Measurements from ENCODE around the gene OR51S1. TPM values are rescaled to one million over a fixed set of nuclear protein-coding genes. Genes with fewer than 3 reads are reported as not detected.

OR51S1 gene
- total and polyA plus RNA-seq, 10 of the 15 experiments (the other 5 are each of a cell fraction or from before 2014, with no cell fraction given), result not detected

DNA sequence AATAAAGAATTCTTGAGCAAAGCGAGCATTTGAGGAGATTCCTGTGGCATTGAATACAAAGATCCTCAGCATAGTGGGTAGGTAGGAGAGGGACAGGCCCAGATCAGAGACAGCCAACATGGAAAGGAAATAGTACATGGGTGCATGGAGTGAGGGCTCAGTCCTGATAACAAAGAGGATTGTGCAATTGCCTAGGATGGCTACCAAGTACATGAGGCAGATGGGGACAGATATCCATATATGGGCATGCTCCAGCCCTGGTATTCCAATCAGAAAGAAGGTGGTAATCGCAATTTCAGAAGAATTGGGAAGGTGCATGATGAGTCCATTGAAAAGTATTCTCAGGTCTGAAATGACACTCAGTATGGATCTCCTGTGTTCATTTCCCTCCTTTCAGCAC lies 41.3 kb upstream of the OR51S1 start (continued):
- TF ChIP-seq NR2C2 (IDR thresholded peaks at IDR 0.05; ENCODE audit: borderline replicate concordance, control insufficient read depth, insufficient read length, low read depth), result no peak

DNA sequence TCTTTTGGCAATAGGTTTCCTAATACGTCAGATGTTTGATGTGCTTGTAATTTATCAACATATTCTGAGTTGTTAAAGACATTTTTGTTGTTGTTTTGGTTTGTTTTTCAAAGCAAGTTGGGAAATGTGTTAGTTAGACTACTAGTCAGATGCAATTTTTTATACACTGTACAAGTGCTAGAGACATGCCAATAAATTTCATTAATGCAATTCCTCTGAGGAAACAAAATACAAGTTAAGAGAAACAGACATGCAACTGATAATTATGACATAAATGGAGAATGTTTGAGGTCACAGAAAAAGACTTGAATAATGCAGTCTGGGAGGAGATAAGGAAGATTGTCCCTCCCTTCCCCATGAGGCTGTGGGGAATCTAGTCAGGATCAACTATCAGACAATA lies 38.6 kb upstream of the OR51S1 start:
- CTCF ChIA-PET, result no interaction called here
- TF ChIP-seq HCFC1 (IDR thresholded peaks at IDR 0.05; ENCODE audit: low read length), result no peak
- no peak for TF ChIP-seq CBFB (IDR thresholded peaks at IDR 0.05; ENCODE audit: low read depth)
- no peak for TF ChIP-seq RAD51 (IDR thresholded peaks at IDR 0.05)
- TF ChIP-seq, protein P1, sequence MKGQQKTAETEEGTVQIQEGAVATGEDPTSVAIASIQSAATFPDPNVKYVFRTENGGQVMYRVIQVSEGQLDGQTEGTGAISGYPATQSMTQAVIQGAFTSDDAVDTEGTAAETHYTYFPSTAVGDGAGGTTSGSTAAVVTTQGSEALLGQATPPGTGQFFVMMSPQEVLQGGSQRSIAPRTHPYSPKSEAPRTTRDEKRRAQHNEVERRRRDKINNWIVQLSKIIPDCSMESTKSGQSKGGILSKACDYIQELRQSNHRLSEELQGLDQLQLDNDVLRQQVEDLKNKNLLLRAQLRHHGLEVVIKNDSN (IDR thresholded peaks at IDR 0.05; ENCODE audit: borderline replicate concordance, extremely low read length, insufficient read depth, low read depth, low read length), result no peak
- no peak for TF ChIP-seq KDM1A (IDR thresholded peaks at IDR 0.05; ENCODE audit: borderline replicate concordance)
- TF ChIP-seq, protein P2, sequence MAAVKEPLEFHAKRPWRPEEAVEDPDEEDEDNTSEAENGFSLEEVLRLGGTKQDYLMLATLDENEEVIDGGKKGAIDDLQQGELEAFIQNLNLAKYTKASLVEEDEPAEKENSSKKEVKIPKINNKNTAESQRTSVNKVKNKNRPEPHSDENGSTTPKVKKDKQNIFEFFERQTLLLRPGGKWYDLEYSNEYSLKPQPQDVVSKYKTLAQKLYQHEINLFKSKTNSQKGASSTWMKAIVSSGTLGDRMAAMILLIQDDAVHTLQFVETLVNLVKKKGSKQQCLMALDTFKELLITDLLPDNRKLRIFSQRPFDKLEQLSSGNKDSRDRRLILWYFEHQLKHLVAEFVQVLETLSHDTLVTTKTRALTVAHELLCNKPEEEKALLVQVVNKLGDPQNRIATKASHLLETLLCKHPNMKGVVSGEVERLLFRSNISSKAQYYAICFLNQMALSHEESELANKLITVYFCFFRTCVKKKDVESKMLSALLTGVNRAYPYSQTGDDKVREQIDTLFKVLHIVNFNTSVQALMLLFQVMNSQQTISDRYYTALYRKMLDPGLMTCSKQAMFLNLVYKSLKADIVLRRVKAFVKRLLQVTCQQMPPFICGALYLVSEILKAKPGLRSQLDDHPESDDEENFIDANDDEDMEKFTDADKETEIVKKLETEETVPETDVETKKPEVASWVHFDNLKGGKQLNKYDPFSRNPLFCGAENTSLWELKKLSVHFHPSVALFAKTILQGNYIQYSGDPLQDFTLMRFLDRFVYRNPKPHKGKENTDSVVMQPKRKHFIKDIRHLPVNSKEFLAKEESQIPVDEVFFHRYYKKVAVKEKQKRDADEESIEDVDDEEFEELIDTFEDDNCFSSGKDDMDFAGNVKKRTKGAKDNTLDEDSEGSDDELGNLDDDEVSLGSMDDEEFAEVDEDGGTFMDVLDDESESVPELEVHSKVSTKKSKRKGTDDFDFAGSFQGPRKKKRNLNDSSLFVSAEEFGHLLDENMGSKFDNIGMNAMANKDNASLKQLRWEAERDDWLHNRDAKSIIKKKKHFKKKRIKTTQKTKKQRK (IDR thresholded peaks at IDR 0.05; ENCODE audit: low read depth, low read length), result no peak
- no peak for TF ChIP-seq NFYA (IDR thresholded peaks at IDR 0.05; ENCODE audit: borderline replicate concordance, low read depth, low read length)
- TF ChIP-seq PAX5 (IDR thresholded peaks at IDR 0.05; ENCODE audit: borderline replicate concordance, low read depth, low read length), result no peak
- TF ChIP-seq, protein P3, sequence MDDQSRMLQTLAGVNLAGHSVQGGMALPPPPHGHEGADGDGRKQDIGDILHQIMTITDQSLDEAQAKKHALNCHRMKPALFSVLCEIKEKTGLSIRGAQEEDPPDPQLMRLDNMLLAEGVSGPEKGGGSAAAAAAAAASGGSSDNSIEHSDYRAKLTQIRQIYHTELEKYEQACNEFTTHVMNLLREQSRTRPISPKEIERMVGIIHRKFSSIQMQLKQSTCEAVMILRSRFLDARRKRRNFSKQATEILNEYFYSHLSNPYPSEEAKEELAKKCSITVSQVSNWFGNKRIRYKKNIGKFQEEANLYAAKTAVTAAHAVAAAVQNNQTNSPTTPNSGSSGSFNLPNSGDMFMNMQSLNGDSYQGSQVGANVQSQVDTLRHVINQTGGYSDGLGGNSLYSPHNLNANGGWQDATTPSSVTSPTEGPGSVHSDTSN (IDR thresholded peaks at IDR 0.05; ENCODE audit: insufficient replicate concordance, low read depth, low read length), result no peak
- TF ChIP-seq, protein P4, sequence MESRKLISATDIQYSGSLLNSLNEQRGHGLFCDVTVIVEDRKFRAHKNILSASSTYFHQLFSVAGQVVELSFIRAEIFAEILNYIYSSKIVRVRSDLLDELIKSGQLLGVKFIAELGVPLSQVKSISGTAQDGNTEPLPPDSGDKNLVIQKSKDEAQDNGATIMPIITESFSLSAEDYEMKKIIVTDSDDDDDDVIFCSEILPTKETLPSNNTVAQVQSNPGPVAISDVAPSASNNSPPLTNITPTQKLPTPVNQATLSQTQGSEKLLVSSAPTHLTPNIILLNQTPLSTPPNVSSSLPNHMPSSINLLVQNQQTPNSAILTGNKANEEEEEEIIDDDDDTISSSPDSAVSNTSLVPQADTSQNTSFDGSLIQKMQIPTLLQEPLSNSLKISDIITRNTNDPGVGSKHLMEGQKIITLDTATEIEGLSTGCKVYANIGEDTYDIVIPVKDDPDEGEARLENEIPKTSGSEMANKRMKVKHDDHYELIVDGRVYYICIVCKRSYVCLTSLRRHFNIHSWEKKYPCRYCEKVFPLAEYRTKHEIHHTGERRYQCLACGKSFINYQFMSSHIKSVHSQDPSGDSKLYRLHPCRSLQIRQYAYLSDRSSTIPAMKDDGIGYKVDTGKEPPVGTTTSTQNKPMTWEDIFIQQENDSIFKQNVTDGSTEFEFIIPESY (IDR thresholded peaks at IDR 0.05), result no peak
- TF ChIP-seq TCF12 (IDR thresholded peaks at IDR 0.05; ENCODE audit: low read depth, low read length), result no peak
- H4K20me1 ChIP-seq (ENCODE audit: control insufficient read depth, insufficient read depth), result no peaks in the 10 kb centered on the region
- no peaks in the 10 kb centered on the region for H3K27me3 ChIP-seq (replicated peaks in 1 of 2; ENCODE audit: control insufficient read depth in 2 of 2, insufficient read depth in 2 of 2, low read length in 1 of 2)
- no peak overlapping the region for H3K4me3 ChIP-seq
- in situ Hi-C loops (cut with MboI) (no loop called here), intact Hi-C loops (cut with micrococcal nuclease; ENCODE audit: unreplicated experiment) (no loop called here)
- RAD21 ChIA-PET (ENCODE audit: unreplicated experiment), result no interaction called here
- no peaks in the 10 kb centered on the region for H3K9me3 ChIP-seq (replicated peaks; ENCODE audit: control insufficient read depth, insufficient read depth, low read length)
- H3K79me2 ChIP-seq (ENCODE audit: control insufficient read depth, insufficient read depth, low read length), result no peaks in the 10 kb centered on the region
- no peaks in the 10 kb centered on the region for H3K36me3 ChIP-seq (ENCODE audit: control insufficient read depth in 2 of 2, insufficient read depth in 2 of 2, low read length in 1 of 2)
- no peak overlapping the region for H3K27ac ChIP-seq (ENCODE audit: control insufficient read depth, insufficient read depth)
- FAIRE-seq (no peak), ATAC-seq (no peak), DNase-seq (ENCODE audit: low read depth, low spot score) (no peak)
- SMC1A ChIA-PET (ENCODE audit: uncharacterized antibody, unreplicated experiment), result no interaction called here
- H3K4me2 ChIP-seq (ENCODE audit: control insufficient read depth, insufficient read depth), result no peak overlapping the region
- BruUV-seq (replicated peaks), result no TSS peak
- no peak overlapping the region for H2AFZ ChIP-seq (ENCODE audit: control insufficient read depth, low read depth, low read length)
- 0% methylated on average over 1 of the region's 1 CpG for WGBS (ENCODE audit: insufficient coverage, insufficient replicate concordance, low lambda C conversion rate, missing lambda C conversion rate)
- H3K9ac ChIP-seq (ENCODE audit: control insufficient read depth, insufficient read depth, low read length), result no peak overlapping the region
- POLR2A ChIA-PET, result no interaction called here
- no peaks in the 10 kb centered on the region for H3K4me1 ChIP-seq (ENCODE audit: control insufficient read depth, insufficient read depth, low read length)
